ENCODE results near the gene ELL.

GRCh38 chr19:18484992-18485391 lies 36.9 kb downstream of the ELL start:
- no peak for TF ChIP-seq ZFP3 (CRISPR knock-in tag; IDR thresholded peaks at IDR 0.05)
- TF ChIP-seq GLIS3 (CRISPR knock-in tag; IDR thresholded peaks at IDR 0.05) = no peak
- no peak for TF ChIP-seq CREB5 (CRISPR knock-in tag; IDR thresholded peaks at IDR 0.05; ENCODE audit: low read depth)
- TF ChIP-seq RARB (CRISPR knock-in tag; IDR thresholded peaks at IDR 0.05) = no peak
- no peak for TF ChIP-seq BACH2 (CRISPR knock-in tag; IDR thresholded peaks at IDR 0.05; ENCODE audit: borderline replicate concordance)
- TF ChIP-seq TOX (CRISPR knock-in tag; IDR thresholded peaks at IDR 0.05; ENCODE audit: borderline replicate concordance) = no peak
- no peak for TF ChIP-seq POU6F1 (CRISPR knock-in tag; IDR thresholded peaks at IDR 0.05; ENCODE audit: borderline replicate concordance, low read depth)
- no peak for TF ChIP-seq SNAI2 (CRISPR knock-in tag; IDR thresholded peaks at IDR 0.05)

All from SK-N-SH treated with all-trans-retinoic acid at 6 μM for 48 hours (cell line).